Sigmoid colon (tissue), 4 donors: ENCODE data around the gene MKNK1.

ENCODE experiments used
- CTCF ChIP-seq, 4 experiments: fragments of 450-650 bp in 3 of 4; fragments of 200-600 bp in 1 of 4; IDR thresholded peaks; one replicate each; pipeline ENCODE4 v1.5.1; 2016 to 2019; ENCODE audit warnings: antibody characterized with exemption in 4 of 4, mild to moderate bottlenecking in 3 of 4, moderate library complexity in 2 of 4
- EP300 ChIP-seq, 4 donors: sonication (generic); formaldehyde crosslinking; IDR thresholded peaks; one replicate each; pipeline ENCODE4 v1.6.1; 2017; ENCODE audit warnings: antibody characterized with exemption in 4 of 4

DNA sequence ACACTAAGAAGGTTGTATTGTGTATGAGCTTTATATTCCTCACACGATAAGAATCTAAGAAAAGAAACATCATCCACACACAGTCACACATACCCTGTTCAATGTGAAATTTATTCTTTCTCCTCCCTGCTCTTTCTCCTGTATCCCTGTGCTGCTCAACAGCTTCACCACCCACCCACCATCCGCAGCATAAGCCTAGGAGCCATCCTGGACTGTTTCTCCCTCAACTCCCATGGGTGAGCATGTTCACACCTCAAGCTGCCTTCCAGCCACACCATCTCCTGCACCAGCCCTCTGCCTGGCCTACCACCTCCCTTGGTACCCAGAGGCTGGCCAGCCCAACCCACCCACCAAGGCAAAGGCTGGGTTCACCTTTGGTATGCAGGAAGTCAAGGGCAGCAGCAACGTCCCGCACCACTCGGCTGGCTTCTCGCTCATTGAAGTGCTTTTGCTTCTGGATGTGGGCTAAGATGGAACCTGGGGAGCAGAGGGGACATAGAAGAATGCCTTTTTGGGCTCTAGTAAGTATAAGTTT, 32.3 kb downstream of the MKNK1 start:
- TF ChIP-seq EP300 (IDR thresholded peaks at IDR 0.05) (no peak), CTCF (IDR thresholded peaks at IDR 0.05) (no peak)
